Thyroid gland (tissue), 4 donors: ENCODE data around the gene CAPZA1. TPM values are rescaled to one million over a fixed set of nuclear protein-coding genes. Genes with fewer than 3 reads are reported as not detected.
"Not testable (repeated sequence)": the region's sequence is repeated elsewhere in the genome, so short reads cannot be mapped to it uniquely, and the experiment has no call there.

Experiments used
- DNase-seq, 2 donors: peaks; one replicate each; pipeline ENCODE4 v3.0.0-alpha.2; 2019
- H3K27ac ChIP-seq, 3 donors: fragments of 200-600 bp; sonication (generic); 1 replicate in 2 of 3; 2 replicates in 1 of 3; pipeline ENCODE4 v1.5.1; 2016 to 2019; ENCODE audit warnings: mild to moderate bottlenecking in 1 of 3, moderate library complexity in 1 of 3
- H3K27me3 ChIP-seq: fragments of 200-600 bp; sonication (generic); one replicate; pipeline ENCODE4 v1.5.1; 2019
- H3K36me3 ChIP-seq, 2 donors: fragments of 200-600 bp; sonication (generic); one replicate each; pipeline ENCODE4 v1.5.1; 2016 to 2019
- H3K4me1 ChIP-seq, 2 donors: fragments of 200-600 bp; sonication (generic); one replicate each; pipeline ENCODE4 v1.5.1; 2017 to 2019
- H3K4me3 ChIP-seq, 3 donors: fragments of 200-600 bp; sonication (generic); replicated peaks in 1 of 3; 1 replicate in 2 of 3; 2 replicates in 1 of 3; pipeline ENCODE4 v1.5.1; 2016; ENCODE audit warnings: mild to moderate bottlenecking in 1 of 3
- H3K9me3 ChIP-seq: fragments of 200-600 bp; sonication (generic); one replicate; pipeline ENCODE4 v1.5.1; 2017
- CTCF ChIP-seq, 6 experiments: fragments of 200-600 bp in 3 of 6; fragments of 450-650 bp in 3 of 6; sonication (generic) in 3 of 6; IDR thresholded peaks; one replicate each; pipeline ENCODE4 v1.5.1; 2016 to 2019; ENCODE audit warnings: antibody characterized with exemption in 6 of 6, mild to moderate bottlenecking in 2 of 6, inconsistent platforms in 1 of 6, moderate library complexity in 1 of 6
- POLR2A ChIP-seq, 2 donors: fragments of 450-650 bp; IDR thresholded peaks; one replicate each; pipeline ENCODE4 v1.6.1; 2017; ENCODE audit warnings: antibody characterized with exemption in 2 of 2, mild to moderate bottlenecking in 2 of 2, moderate library complexity in 1 of 2
- whole genome bisulfite sequencing, 2 donors: methylation state at CpG; one replicate each; pipeline ENCODE4 v1.1.5; 2017; 5-methylcytosine and 5-hydroxymethylcytosine counted together
- intact Hi-C: fragments of 100-400 bp; cut with DNase I; formaldehyde crosslinking; loops from one replicate; pipeline ENCODE4 v1.15.1; 2023
- total RNA-seq, 4 donors: library from RNA; depleted of rRNA; stranded (reverse); fragments of >200 nt; gene quantifications; one replicate each; pipeline ENCODE4 v1.2.3, GENCODE V29; 2016

CAPZA1 gene
- total RNA-seq, 4 donors from 2014 or later, result 106 to 162 (median 130) TPM

DNA sequence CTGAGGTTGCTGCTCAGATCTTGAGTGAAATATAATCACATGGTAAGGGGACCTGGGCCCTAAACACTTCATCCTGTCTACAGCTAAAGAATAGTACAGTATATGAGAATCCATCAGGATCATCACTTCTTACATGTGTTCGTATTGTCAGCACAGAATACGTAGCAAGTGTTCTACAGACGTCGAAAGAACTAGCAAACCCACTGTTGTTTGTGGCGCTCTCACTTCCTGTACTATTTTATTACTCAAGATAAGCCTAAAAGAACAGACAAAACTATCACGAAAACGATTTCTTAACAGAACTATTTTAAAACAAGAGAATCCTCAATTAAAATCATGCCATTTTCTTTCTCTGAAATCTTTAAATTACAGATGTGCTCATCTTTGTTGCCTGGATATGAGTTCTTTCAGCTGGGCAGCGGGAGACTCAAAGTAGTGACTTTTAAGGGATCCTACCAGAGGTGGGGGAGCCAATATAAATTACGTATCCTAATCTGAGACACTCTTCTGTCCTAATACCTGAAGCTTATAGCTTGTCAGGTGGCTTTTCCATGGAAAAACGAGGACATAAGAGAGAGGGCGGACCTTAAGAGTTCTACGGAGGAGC lies 1.4 kb upstream of the CAPZA1 start:
- Histone ChIP-seq H3K4me1 (peaks cover 17 to 26% of the 10 kb centered on the region in 2 donors), H3K36me3 (peaks cover 4 to 6% of the 10 kb centered on the region in 2 donors), H3K27me3 (no peaks in the 10 kb centered on the region), H3K9me3 (no peaks in the 10 kb centered on the region), H3K4me3 (peak overlapping the region; percentile 77 to 97 (median 87)), H3K27ac (peak overlapping the region; percentile 92 to 99 (median 98))
- intact Hi-C loops, result loop anchor here (5.0 kb wide), 1 partner anchor 94 kb away; no protein-coding TSS in a partner anchor
- DNase-seq, result no peak
- WGBS, 2 donors, result 3 to 4% methylated on average over 12 of the region's 12 CpGs
- TF ChIP-seq POLR2A (IDR thresholded peaks at IDR 0.05) (no peak), CTCF (IDR thresholded peaks at IDR 0.05) (no peak)

DNA sequence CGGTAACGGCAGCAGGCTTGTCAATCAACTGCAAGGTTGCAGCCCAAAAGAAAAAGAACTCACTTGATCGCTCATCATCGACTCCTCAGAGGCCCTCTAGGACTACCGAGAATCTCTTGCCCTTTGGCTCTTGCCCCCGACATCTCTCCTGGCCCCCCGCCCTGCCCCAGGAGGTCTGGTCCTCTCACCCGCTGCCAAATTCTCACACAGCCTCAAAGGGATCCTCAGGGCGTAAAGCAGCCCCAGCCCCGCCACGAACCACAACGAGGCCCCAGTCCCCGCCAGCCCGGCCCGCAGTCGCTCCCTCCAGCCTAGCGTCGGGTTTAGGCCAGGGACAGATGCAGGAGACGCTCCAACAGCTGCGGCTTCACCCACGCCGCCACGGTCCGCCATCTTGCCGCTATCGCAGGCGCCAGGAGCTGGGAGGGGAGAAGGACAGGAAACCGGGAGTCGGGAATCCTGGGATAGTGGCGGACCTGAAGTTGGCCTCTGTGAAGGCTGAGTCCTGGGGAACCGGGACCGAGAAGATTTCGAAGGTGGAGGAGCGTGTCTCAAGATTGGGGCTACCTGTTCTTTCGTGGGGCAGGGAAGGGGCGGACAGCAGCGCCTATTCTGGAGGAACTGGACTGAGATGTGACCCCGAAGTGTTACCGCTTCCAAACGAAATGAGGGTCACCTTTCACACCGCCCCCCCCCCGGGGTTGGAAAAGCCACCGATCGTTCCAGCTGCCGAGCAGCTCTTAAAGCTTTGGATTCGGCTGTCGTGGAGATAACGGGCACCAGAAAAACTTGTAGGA lies 713 bp upstream of the CAPZA1 start, which contains the start of gene ST7L:
Gene ST7L, minus strand, starts transcription at position 421 of the 797 bp plus-strand sequence. Its CDS starts 28 bp downstream, at position 393.
- no peaks in the 10 kb centered on the region for H3K9me3 ChIP-seq
- WGBS, 2 donors, result 0 to 2% methylated on average over 29 to 37 of the region's 48 CpGs
- H3K4me3 ChIP-seq, result peak within 1 kb of the TSS; percentile 77 to 97 (median 87)
- peak within 1 kb of the TSS; percentile 92 to 99 (median 98) for H3K27ac ChIP-seq
- H3K36me3 ChIP-seq, result peaks cover 4 to 5% of the 10 kb centered on the region in 2 donors
- TF ChIP-seq CTCF (IDR thresholded peaks at IDR 0.05) (no peak), POLR2A (IDR thresholded peaks at IDR 0.05) (peak in 1 of 2 donors; percentile 44)
- H3K27me3 ChIP-seq, result no peaks in the 10 kb centered on the region
- DNase-seq, result peak; percentile 71 to 76
- peaks cover 17 to 26% of the 10 kb centered on the region in 2 donors for H3K4me1 ChIP-seq
- intact Hi-C loops, result loop anchor here (5.0 kb wide), 1 partner anchor 93 kb away; no protein-coding TSS in a partner anchor

DNA sequence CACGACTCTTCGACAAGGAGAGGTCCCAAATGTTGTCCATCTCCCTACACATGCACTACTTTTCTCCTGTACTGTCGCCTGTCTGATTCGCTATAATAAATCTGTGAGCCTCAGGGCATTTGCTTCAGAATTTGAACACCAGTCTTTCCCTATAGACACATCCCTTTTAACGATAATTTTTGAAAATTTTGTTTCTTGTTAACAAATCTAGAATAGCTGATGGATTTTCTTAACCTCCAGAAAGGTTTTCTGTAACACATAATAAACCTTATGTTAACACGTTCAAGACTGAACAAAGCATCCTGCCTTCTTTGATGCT lies 704 bp downstream of the CAPZA1 start:
- intact Hi-C loops, result no loop called here

DNA sequence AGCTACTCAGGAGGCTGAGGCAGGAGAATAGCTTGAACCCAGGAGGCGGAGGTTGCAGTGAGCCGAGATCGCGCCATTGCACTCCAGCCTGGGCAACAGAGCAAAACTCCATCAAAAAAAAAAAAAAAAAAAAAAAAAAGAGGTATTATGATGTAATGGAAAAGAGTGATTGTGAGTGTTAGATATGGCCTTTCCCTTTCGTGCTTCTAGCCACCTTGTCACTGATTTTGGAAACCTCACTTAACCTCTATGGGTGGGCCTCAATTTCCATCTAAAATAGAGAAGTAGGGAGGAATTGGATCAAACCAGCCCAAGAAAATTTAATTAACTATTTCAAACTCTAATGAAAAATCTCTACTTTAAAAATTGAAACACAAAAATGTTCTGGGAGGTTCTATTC lies 4.9 kb downstream of the CAPZA1 start:
- DNase-seq, intact Hi-C loops, H3K27me3 ChIP-seq, H3K36me3 ChIP-seq, H3K9me3 ChIP-seq, H3K27ac ChIP-seq, H3K4me3 ChIP-seq: not testable (repeated sequence)
- peaks cover 25 to 38% of the 10 kb centered on the region in 2 donors for H3K4me1 ChIP-seq
- WGBS, 2 donors, result 92 to 94% methylated on average over 5 of the region's 5 CpGs

More for the DNA sequence above, 704 bp downstream of the CAPZA1 start:
- TF ChIP-seq CTCF (IDR thresholded peaks at IDR 0.05), result no peak
- no peak for TF ChIP-seq POLR2A (IDR thresholded peaks at IDR 0.05)
- peaks cover 18 to 32% of the 10 kb centered on the region in 2 donors for H3K4me1 ChIP-seq
- no peaks in the 10 kb centered on the region for H3K27me3 ChIP-seq
- no peak for DNase-seq
- WGBS, 2 donors, result 2 to 3% methylated on average over 6 of the region's 6 CpGs
- H3K4me3 ChIP-seq, result peak overlapping the region in 2 of 3 donors; percentile 87 to 97
- H3K36me3 ChIP-seq, result peaks cover 4 to 5% of the 10 kb centered on the region in 2 donors
- no peaks in the 10 kb centered on the region for H3K9me3 ChIP-seq
- H3K27ac ChIP-seq, result peak overlapping the region; percentile 92 to 99 (median 98)

GRCh38 chr1:112625696-112626095 lies 6.1 kb downstream of the CAPZA1 start:
- TF ChIP-seq POLR2A (IDR thresholded peaks at IDR 0.05), result no peak
- TF ChIP-seq CTCF (IDR thresholded peaks at IDR 0.05), result no peak
- Histone ChIP-seq H3K4me1 (peaks cover 23 to 36% of the 10 kb centered on the region in 2 donors), H3K27me3 (no peaks in the 10 kb centered on the region), H3K9me3 (no peaks in the 10 kb centered on the region), H3K4me3 (no peak overlapping the region), H3K36me3 (no peaks in the 10 kb centered on the region), H3K27ac (no peak overlapping the region)
- intact Hi-C loops, result no loop called here
- peak; percentile 19 to 25 for DNase-seq
- WGBS, 2 donors, result 89 to 100% methylated on average over 2 of the region's 2 CpGs
